HG03469 (cell line): ENCODE results near the gene PRDM2.

Source experiments
- ATAC-seq: cut with Tn5 transposase; IDR thresholded peaks from one replicate; pipeline ENCODE4 v1.9.1; 2021; ENCODE audit warnings: mild to moderate bottlenecking, moderate library complexity, moderate number of reproducible peaks; ENCODE audit not compliant: unreplicated experiment

The PRDM2 gene

DNA sequence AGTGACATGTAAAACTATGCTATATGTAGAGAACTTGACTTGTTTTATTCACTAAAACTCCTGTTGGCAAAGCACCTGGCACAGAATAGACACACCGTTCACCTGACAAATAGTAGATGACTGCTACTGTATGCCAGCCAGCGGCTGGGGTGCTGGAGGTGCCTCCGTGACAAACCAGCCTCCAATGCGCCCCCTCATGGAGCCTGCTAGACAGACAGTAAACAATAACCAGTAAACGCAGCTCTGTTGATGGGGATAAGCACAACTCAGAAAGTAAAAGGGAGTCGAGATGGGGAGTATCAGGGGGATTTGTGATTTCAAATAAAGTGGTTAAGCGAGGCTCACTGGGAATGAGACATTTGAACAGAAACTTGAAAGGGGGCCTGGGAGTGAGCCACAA is 107.2 kb downstream of the PRDM2 start:
- no peak for ATAC-seq

DNA sequence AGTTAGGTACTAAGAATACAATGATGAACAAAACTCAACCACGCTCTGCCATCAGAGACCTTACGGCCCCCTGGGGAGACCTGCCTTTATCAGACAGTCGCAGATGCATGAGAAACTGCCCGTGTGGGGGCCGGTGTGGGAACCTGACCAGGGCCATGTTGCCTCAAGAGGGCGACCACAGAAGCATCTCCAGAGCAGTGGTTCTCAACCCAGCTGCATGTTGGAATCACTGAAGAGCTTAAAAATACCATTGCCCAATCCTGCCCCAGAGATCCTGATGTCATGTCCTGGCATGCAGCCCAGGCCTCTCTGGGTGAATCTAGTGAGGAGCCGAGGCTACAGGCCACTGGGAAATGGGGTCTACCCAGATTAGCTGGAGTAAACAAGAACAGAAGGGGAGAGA is 108.7 kb downstream of the PRDM2 start:
- no peak for ATAC-seq

DNA sequence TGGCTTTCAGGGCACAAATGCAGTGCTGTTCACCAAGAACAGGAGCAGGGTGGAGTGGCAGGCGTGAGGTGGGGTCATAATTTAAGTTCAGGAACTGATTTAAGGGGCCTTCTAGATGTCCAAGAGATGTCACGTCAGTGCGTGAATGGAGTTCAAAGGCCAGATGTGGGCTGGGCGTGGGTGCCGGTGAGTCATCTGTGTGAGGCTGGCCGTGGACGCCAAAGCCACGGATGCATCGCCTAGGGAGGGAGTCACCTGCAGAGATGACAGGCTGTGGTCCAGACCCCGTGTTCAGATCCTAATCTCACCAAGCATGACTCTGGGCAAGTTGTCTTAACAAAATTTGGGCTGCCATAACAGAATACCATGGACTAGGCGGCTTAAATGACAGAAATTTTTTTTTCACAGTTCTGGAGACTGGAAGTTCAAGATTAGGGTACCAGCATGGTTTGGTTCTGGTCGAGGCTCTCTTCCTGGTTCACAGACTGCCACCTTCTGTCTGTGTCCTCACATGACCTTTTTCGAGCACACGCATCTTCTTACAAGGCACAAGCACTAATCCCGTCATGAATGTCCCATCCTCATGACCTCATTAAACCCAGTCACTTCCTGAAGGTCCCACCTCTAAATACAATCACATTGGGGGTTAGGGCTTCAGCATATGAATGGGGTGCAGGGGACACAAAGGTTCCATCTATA is 109.6 kb downstream of the PRDM2 start:
- ATAC-seq: no peak

DNA sequence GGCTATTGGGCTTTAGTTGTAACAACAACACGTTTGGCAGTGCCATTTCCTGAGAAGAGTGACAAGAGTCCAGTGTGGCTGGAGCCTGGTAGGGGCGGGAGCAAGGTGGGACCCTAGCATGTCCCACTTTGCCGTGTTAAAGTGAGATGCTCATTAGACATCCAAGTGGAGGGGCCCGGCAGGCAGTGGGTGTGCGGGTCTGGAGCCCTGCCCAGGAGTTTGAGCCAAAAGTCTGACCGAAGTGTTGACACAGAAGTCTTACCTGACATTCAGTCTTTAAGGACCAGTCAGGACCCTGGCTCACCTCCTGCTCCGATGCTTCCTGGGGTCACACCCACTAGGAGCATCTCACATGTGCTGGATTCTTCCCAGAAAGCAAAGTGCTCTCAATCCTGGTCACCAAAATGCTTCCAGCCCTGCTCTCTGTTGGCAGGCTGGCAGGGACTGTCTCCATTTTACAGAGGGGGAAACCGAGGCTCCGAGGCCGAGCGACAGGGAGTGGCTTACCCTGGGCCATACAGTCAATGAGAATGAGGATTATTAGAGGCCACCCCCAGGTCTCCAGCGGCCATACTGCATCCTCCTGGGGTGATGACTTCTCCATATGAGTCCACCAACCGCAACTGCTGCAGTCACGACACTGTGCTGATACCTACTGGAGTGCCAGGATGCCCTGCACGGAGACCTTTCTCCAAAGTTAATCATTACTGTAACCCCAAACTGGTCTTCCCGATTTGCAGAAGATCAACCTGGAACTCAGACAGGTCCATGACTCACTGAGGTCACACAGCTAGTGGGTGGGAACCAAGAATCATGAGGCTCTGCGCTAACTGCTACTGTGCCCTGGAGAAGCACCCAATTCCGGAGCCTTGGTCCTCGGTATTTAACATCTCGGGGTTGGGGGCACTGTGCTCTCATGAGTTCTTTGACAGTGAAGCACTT is 112.7 kb downstream of the PRDM2 start:
- no peak for ATAC-seq

DNA sequence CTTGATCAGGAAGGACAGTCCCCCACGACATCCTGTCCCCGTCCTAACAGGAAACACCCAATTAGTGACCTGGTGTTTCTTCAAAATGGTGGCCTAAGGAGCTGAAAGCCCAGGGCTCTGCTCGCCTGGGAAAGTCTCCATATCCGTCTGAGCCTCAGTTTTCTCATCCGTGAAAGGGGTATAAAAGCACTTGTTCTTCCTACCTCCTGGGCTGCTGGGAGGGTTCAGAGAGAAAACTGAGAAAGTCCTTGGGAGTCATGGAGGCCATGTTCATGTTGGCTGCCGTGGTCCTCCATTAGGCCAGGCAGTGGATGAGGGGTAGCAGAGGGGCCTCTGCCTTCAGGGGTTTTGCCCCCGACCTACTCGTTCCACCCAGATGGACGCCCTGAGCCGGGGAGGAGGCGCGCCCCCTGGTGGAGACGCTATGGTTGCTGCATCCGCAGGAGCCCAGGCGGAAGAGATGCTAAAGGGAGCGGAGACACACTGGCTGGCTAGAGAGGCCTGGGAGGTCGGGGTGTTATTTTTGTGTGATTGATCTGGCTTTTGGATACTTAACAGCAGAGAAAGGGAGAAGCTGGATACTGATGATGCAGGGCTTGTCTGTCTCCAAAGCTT is 113.5 kb downstream of the PRDM2 start:
- ATAC-seq: no peak

DNA sequence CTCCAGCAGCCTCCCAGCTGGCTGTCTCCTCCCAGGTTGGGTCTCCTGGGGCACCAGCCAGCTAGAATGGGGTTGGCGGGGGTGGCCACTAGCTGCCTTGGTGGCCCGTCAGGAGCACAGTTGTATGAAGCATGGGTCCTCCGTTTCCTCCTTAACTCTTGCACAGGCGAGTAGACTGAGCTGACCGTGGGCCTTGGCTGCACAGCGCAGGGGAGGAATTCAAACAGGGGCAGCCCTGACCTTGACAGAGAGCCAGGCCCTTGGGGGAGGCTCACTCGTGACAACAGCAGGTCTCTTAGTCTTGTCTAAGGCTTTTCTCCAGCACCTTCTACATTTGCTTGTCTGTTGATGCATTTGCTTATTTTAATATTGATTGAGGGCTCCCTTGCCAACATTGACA is 114.1 kb downstream of the PRDM2 start:
- ATAC-seq: no peak

DNA sequence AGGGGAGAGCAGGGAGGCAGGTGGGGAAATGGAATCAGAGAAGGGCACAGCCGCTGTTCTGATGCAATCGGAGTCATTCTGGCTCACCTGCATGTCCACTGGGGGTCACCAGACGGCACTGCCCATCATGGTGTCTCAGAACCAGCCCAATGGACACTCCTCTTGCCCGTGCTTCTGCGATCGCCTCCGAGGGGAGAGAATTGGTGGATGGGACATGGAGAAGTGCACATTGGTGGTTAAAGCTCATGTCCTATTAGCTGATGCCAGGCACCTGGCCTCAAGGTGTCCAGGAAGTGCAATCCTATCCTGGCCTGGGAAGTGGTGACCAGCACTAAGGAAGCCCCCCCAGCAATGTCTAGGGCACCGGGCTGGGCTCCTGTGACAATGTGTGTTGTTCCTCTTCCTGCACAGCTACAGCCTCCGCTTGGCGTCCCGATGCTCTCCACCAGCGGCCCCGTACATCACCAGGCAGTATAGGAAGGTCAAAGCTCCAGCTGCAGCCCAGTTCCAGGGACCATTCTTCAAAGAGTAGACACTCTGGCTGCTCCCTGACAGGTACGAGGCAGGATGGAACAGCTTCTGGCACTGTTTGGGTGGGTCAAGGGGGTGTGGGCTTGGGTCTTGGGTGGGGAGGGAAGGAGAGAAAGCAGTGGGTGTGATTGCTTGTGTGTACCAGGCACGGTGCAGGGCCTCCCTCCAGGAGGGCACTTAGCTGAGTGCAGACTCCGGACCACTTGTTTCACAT is 116.2 kb downstream of the PRDM2 start:
- no peak for ATAC-seq

DNA sequence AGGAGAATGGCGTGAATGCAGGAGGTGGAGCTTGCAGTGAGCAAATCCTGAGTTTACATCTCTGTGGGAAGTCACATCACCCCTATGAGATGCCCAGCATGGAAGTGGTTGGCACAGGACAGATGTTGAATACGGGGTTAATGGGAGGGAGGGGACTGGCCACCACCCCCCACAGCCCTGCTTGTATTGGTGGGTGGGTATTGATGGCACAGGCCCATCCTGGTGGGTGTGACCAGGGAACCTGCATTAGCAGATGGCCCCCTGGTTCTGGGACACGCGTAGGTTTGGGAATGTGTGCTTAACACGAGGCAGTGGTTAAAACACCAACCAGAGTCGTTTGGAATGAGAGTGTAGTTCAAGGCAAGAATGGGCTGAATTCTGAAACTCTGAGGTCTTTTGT is 117.9 kb downstream of the PRDM2 start:
- no peak for ATAC-seq

DNA sequence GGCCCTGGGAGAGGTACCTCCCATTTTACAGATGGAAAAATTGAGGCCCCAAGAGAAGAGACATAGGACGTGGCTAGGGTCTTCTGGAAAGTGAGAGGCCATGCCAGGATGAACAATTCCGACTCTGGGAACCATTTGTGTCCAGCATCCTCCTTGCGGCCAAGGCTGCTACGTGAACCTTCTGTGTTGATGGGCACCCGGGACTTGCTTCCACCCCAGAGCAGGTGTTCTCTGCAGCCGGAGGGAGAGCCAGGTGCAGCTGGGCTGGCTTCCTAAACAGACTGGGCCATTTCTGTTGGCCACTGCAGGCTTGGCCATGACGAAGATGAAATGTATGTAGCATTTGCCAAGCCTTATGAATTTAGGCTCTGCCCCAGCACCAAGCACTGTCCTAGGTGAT is 118.9 kb downstream of the PRDM2 start:
- ATAC-seq: no peak

DNA sequence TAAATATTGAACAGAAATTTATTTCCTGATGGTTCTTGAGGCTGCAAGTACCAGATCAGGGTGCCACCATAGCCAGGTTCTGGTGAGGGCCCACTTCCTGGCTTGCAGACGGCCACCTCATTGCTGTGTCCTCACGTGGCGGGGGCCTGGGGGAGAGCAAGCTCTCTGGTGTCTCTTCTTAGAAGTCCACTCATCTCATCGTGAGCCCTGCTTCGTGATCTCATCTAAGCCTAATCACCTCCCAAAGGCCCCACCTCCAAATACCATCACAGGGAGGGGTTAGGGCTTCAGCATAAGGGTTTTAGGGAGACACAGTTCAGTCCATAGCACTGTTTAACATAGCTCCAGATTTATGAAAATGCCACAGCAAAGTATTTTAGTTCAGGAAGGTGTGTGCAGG is 119.7 kb downstream of the PRDM2 start:
- ATAC-seq: no peak

DNA sequence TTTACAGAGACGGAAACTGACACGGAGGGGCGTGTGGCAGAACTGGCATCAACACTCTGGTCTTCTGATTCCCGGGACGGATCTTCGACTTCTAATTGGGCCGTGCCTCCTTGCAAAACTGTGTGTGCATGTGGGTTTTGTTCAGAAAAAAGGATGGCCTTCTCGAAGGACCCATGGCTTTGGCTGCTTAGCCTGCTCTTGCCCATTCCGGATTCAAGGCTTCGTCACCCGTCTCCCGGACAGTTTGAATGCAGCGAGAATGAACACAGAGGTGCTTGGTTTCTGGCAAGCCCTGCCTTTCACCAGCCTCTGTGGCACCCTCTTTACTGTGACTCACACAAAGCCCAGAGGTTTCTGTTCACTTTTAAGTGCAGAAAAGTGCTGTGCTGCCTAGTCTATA is 120.1 kb downstream of the PRDM2 start:
- no peak for ATAC-seq

DNA sequence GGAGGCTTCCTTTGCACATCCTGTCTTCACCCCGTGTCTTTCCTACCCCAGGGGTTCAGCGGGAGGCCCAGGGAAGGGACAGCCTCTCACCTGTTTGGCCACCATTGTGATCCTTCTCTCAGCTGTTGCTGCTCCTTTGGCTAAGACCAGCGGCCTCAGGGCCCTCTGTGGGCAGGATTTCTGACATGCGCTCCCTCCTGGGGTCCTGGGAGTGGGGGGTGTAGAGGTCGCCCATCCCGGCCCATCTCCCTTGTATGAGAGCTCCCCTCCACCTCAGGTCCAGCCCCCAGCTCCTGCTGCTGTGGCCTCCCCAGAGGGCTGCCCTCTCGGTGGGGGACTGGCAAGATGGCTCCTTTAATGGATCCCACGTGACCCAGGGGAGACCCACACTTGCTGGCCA is 120.5 kb downstream of the PRDM2 start:
- no peak for ATAC-seq

DNA sequence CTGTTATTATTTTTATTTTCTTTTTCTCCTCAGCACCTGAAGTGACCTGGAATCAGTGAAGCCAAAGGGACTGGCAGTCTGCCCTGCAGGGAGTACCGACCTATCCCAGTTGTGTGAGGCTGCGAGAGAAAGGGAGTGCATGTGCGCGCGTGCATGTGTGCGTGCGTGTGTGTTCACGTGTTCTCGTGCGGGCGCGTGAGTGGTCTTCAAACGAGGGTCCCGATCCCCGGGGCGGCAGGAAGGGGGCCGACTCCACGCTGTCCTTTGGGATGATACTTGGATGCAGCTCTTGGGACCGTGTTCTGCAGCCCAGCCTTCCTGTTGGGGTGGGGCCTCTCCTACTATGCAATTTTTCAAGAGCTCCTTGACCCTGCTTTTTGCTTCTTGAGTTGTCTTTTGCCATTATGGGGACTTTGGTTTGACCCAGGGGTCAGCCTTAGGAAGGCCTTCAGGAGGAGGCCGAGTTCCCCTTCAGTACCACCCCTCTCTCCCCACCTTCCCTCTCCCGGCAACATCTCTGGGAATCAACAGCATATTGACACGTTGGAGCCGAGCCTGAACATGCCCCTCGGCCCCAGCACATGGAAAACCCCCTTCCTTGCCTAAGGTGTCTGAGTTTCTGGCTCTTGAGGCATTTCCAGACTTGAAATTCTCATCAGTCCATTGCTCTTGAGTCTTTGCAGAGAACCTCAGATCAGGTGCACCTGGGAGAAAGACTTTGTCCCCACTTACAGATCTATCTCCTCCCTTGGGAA is 123.3 kb downstream of the PRDM2 start:
- no peak for ATAC-seq

DNA sequence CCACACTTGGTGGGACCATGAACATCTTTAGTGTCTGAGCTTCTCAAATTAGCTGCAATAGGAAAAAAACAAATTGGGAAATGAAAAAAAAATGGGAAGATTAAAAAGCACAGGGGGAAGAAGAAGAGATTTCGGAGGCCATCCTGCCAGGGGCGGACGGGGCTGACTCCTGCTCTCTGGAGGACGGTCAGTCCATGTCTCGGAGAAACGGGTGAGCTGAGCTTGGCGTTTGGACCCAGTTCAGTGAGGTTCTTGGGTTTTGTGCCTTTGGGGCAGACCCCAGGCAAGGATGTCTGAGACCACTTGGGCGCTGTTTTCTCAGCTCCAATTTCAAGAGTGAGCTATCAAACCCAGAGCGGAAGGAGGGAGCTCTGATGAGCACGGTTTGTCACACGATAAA is 123.9 kb downstream of the PRDM2 start:
- no peak for ATAC-seq

DNA sequence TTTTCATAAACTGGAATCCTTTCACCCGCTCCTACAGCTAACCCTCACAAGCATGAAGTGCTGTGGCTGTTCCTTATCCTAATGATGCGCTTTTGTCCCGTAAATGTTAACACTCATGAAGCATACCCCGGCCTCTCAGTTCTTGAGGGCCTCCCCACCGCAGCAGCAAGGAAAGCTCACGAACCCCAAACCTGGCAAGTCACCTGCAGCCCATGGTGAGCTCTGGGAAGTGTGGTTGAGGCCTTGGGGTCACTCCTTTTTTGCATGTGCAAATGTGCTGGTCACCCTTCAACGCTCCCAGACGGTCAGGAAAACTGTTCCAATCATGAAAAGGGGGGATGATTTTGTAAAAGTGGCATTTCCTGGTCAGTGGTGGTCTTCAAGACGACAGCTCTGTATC is 124.6 kb downstream of the PRDM2 start:
- no peak for ATAC-seq

DNA sequence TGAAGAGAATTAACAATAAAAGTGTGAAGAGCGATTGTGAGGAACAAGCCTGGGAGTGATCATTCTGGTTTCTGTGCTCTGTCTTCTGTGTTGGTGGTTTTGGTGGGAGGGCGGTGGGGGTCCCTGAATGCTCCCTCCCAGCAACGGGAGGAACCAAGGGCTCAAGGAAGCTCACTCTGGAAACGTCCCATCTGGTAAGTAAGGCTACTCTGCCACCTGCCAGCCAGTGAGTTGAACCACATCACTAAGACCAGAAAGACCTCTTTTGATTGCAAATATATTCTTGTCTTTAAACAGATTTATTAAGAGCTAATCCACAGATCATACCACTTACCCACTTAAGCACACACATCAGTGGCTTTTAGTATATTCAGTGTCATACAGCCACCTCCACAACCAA is 125.0 kb downstream of the PRDM2 start:
- ATAC-seq: no peak

DNA sequence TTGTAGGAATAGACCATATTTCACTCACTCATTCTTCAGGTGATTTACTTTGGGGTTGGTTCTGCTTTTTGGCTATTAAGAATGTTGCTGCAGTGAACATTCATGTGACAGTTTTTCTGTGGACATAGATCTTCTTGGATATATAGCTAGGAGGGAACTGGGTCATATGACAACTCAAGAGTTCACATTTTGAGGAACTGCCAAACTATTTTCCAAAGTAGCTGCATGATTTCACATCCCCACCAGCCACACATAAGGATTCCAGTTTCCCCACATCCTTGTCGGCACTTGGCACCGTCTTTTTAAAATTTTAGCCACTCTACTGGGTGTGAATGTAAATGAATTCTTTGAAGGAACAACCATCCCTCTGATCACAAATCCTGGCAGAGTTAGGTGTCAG is 126.0 kb downstream of the PRDM2 start:
- ATAC-seq: no peak

DNA sequence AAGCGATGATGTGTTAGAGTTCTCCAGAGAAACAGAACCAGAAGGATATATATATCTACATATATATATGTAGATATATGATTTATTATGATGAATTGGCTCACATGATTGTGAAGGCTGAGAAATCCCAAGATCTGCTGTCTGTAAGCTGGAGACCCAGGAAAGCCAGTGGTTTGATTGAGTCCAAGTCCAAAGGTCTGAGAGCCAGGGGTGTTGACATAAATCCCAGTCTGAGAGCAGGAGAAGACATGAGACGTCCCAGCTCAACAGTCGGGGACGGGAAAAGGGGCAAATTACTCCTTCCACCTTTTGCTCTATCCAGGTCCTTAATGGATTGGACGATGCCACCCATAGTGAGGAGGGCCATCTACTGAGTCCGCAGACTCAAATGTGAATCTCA is 126.6 kb downstream of the PRDM2 start:
- no peak for ATAC-seq

DNA sequence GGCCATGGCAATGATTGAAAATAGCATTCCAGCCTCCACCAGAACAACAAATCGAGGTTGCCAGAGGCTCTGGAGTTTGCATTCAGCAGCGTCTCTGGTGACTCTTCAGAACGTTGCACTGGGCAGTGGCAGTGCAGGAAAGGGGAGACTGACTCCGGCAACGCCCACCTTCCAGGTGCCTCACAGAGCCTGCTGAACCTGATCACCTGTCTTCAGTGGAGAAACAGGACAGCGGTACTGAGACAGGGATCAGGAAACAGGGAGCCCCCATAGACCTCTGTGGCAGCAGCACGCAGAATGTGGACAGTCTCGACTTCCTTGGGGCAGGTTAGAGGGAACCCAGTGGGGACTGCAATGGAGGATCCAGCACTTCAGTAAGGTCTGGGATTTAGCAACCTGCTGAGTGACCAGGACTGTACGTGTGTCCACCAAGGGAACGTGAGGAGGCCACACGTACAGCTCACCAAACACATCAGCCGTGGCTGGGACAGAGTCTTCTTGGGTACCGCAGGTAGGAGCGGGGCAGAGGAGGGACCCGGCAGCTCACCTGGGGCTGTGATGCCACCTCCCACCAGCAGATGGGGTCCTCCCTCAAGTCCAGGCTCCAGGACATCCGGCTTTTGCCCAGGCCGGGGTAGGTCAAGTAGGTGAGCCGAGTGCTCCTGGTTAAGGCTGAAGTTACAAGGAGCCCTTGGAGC is 128.6 kb downstream of the PRDM2 start:
- no peak for ATAC-seq
